ENCODE data around the gene RABGAP1.
A peak's percentile ranks its signal among the peaks of the same experiment; 100 is the strongest.

Gene RABGAP1

GRCh38 chr9:122944960-122945888 is 4.4 kb downstream of the RABGAP1 start:
- no peak for DNase-seq (ENCODE audit: low read depth)

DNA sequence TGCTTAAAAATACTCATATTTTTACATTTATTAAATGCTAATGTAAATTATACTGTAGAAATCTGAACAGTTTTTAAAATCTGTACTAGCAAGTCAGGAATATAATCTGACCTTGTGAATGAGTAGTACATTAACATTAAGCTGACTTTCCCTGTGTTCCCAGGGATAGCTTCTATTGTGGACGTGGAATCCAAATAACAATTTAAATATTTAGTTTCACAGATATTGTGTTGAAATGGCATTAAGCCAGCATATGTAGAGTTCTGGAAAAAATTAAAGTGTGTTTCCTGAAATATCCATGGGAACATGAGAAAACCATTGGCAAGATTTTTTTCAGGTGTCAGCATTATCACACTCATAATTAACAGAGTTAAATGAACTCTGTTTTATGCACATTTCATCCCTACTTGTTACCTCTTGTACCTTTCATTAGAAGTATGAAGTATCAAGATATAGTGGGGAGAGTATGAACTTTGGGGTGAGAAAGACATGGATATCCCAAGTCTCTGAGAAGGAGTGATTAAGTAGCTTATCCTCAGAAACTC is 5.7 kb downstream of the RABGAP1 start:
- no peak for DNase-seq (ENCODE audit: low read depth)

GRCh38 chr9:122948313-122948712 is 7.5 kb downstream of the RABGAP1 start:
- no peak for DNase-seq (ENCODE audit: low read depth)

- DNase-seq (ENCODE audit: low read depth) = no peak
Measured at GRCh38 chr9:122949696-122950095, 8.9 kb downstream of the RABGAP1 start.

DNA sequence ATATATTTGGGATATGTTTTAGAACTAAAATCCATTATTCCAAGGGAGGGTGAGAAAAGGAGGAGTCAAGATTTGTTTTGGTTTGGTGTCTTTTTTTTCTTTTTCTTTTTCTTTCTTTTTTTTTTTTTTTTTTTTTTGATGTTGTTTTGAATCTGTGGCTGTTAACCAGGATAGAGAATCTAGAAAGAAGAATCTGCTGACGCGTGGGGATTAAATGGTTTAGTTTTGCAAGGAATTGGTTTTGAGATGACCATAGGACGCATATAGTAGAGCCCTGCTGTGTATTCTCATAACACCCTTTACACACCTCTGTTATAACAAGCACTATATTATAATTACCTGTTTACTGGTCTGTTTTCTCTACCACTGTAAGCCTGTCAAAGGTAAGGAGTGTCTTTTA is 9.4 kb downstream of the RABGAP1 start:
- no peak for DNase-seq (ENCODE audit: low read depth)

- no peak for DNase-seq (ENCODE audit: low read depth)
Measured at GRCh38 chr9:122951056-122951455, 10.2 kb downstream of the RABGAP1 start.

- DNase-seq (ENCODE audit: low read depth) = no peak
Measured at GRCh38 chr9:122954253-122954691, 13.5 kb downstream of the RABGAP1 start.

DNA sequence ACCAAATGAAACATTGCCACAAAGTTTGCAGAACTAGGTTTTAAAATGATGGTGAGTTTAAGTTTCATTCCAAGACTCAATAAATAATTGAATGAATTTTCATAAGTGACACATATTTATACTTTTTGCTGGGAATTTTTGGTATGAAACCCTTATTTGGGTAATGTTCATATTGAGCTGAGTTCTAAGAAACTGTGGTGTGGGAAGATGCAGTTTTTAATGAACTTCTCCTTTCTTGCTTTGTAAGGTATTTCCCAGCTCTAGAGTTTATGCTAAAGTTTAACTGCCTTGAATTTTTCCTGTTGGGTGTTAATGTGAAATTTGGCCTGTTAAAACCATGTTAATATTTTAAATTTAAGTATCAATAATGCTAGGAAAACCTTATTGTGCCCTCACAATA is 15.1 kb downstream of the RABGAP1 start:
- no peak for DNase-seq (ENCODE audit: low read depth)

GRCh38 chr9:122961139-122961538 is 20.3 kb downstream of the RABGAP1 start:
- DNase-seq (ENCODE audit: low read depth) = no peak

GRCh38 chr9:122975196-122975595 is 34.4 kb downstream of the RABGAP1 start:
- no peak for DNase-seq (ENCODE audit: low read depth)

DNA sequence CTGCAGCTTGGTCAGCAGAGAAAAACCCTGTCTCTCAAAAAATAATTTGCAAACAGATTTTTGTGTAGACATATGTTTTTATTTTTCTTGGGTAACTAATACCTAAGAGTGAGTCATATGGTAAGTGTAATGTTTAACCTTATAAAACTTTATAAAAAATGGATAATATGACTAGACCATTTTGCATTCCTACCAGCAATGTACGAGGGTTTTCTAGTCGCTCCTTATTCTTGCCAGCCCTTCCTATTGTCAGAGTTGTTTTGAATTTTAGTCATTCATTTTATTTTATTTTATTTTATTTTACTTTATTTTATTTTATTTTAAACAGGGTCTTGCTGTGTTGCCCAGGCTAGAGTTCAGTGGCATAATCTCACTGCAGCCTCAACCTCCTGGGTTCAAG is 37.8 kb downstream of the RABGAP1 start:
- no peak for DNase-seq (ENCODE audit: low read depth)

GRCh38 chr9:122986010-122986409 is 45.2 kb downstream of the RABGAP1 start:
- DNase-seq (ENCODE audit: low read depth) = no peak

- DNase-seq (ENCODE audit: low read depth) = no peak
Measured at GRCh38 chr9:122988141-122988540, 47.3 kb downstream of the RABGAP1 start.

GRCh38 chr9:122988920-122989621 is 48.3 kb downstream of the RABGAP1 start:
- no peak for DNase-seq (ENCODE audit: low read depth)

GRCh38 chr9:122991370-122991830 is 50.6 kb downstream of the RABGAP1 start:
- DNase-seq (ENCODE audit: low read depth) = peak; percentile 27

DNA sequence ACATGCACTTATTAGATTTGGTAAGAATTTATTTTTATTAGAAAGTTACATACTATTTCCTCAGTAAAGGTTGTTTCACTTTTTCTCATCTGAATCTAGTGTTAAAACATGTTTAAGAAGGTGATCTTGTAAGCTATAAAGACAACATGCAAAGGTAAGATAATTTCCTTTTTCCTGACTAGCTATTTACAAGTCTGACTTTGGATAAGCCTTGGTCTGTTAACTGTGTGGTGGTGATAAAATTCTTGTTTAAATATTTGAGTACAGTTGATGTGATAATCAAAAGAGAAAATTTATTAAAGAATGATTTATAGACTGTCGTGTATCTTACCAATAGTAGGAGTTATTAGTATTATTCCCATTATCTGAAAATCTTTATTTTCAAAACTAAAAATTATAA is 55.8 kb downstream of the RABGAP1 start:
- DNase-seq (ENCODE audit: low read depth) = no peak

GRCh38 chr9:122998448-122998847 is 57.6 kb downstream of the RABGAP1 start:
- no peak for DNase-seq (ENCODE audit: low read depth)

- no peak for DNase-seq (ENCODE audit: low read depth)
Measured at GRCh38 chr9:123000371-123001068, 59.7 kb downstream of the RABGAP1 start.

- DNase-seq (ENCODE audit: low read depth) = no peak
Measured at GRCh38 chr9:123002754-123003153, 61.9 kb downstream of the RABGAP1 start.

GRCh38 chr9:123003466-123003865 is 62.6 kb downstream of the RABGAP1 start:
- DNase-seq (ENCODE audit: low read depth) = no peak

- no peak for DNase-seq (ENCODE audit: low read depth)
Measured at GRCh38 chr9:123005964-123006363, 65.1 kb downstream of the RABGAP1 start.

DNA sequence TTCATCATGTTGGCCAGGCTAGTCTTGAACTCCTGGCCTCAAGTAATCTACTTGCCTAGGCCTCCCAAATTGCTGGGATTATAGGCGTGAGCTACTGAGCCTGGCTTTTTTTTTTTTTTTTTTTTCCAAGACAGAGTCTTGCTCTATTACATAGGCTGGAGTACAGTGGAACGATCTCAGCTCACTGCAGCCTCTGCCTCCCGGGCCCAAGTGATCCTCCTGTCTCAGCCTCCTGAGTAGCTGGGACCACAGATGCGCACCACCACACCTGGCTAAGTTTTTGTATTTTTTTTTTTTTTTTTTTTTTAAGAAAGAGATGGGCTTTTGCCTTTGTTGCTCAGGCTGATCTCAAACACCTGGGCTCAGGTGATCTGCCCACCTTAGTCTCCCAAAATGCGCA is 66.4 kb downstream of the RABGAP1 start:
- DNase-seq (ENCODE audit: low read depth) = no peak

Data from HS-27A (cell line).